AG04450 (cell line): ENCODE data around the gene UBE3C. TPM values are rescaled to one million over a fixed set of nuclear protein-coding genes. Genes with fewer than 3 reads are reported as not detected.

Source experiments
- CTCF ChIA-PET: fragments of 300-600, 350-600 bp; formaldehyde crosslinking; extraction: SDS; loops from one replicate; lab custom pipeline; 2022; ENCODE audit warnings: antibody characterized with exemption, inconsistent platforms; lab: Charles Lee
- POLR2A ChIA-PET: fragments of 350-600 bp; formaldehyde crosslinking; extraction: SDS; loops from one replicate; lab custom pipeline; 2021; ENCODE audit warnings: antibody characterized with exemption, inconsistent platforms; lab: Yijun Ruan, JAX
- DNase-seq: peaks from one replicate; pipeline ENCODE4 v3.0.0-alpha.2; 2011; ENCODE audit warnings: low read depth, low spot score
- H3K27ac ChIP-seq: one replicate; pipeline ENCODE4 v1.5.1; 2012; ENCODE audit warnings: low read depth, low read length, control low read depth
- H3K27me3 ChIP-seq: one replicate; pipeline ENCODE4 v1.6.0; 2012; ENCODE audit warnings: low read length; ENCODE audit not compliant: control insufficient read depth, insufficient read depth
- H3K4me3 ChIP-seq: 2 replicates; pipeline ENCODE4 v1.5.1; 2011; ENCODE audit warnings: mild to moderate bottlenecking, low read depth, low read length, control low read depth
- H3K9me3 ChIP-seq: 2 replicates; pipeline ENCODE4 v1.5.1; 2012; ENCODE audit warnings: low read length; ENCODE audit not compliant: control insufficient read depth, insufficient read depth
- polyA plus RNA-seq: library from polyadenylated mRNA; depleted of rRNA; stranded (reverse); fragments of >200 nt; gene quantifications from 2 replicates; pipeline ENCODE4 v1.2.3, GENCODE V29; 2011
- TF ChIP-seq, protein P1 (sequence below): IDR thresholded peaks from 2 replicates; pipeline ENCODE4 v1.5.1; 2011; ENCODE audit warnings: low read depth, low read length, control low read depth, inconsistent platforms

UBE3C gene
- polyA plus RNA-seq, 1 experiment = 71.2 TPM

DNA sequence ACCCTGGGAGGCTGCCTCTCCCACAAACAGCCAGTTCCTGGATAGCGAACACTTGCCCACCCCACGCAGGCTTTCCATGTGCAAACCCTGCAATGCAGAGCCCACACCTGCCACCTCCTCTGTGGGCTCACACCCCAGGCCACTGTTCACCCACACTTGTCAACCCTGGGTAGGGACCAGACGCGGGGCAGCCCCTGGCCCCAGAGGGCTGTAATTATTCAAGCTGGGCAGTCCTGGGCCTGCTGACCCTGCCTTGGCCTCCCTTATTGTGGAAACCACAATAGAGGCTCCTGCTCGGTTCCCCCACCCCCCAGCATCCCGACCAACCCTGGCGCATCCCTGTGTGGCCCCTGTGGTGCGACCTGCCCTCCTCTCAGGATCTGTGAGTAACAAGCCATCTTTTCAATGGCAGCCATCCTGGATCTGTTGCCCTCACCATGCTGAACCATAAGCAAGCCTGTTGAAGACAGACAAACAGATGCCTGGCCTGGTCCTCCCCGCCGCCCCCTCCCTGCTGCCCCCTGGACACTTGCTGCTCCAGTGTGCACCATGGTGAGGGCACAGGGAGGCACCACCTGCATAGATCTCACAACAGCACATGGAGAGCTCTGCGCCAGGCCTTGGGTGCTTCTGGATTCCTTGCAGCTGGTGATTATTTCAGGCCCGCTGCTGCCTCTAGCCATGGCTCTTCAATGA, 15.8 kb upstream of the UBE3C start:
- Histone ChIP-seq H3K9me3 (peaks cover 3% of the 10 kb centered on the region), H3K27me3 (peaks cover 5% of the 10 kb centered on the region), H3K27ac (no peak overlapping the region), H3K4me3 (no peak overlapping the region)
- TF ChIP-seq, protein P1, sequence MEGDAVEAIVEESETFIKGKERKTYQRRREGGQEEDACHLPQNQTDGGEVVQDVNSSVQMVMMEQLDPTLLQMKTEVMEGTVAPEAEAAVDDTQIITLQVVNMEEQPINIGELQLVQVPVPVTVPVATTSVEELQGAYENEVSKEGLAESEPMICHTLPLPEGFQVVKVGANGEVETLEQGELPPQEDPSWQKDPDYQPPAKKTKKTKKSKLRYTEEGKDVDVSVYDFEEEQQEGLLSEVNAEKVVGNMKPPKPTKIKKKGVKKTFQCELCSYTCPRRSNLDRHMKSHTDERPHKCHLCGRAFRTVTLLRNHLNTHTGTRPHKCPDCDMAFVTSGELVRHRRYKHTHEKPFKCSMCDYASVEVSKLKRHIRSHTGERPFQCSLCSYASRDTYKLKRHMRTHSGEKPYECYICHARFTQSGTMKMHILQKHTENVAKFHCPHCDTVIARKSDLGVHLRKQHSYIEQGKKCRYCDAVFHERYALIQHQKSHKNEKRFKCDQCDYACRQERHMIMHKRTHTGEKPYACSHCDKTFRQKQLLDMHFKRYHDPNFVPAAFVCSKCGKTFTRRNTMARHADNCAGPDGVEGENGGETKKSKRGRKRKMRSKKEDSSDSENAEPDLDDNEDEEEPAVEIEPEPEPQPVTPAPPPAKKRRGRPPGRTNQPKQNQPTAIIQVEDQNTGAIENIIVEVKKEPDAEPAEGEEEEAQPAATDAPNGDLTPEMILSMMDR = no peak
- ChIA-PET POLR2A (interaction anchor here (0.6 kb wide), 1 partner anchor 230 kb away, joined by 4 read pairs; the partner anchor contains the start of gene LMBR1), CTCF (no interaction called here)
- no peak for DNase-seq

DNA sequence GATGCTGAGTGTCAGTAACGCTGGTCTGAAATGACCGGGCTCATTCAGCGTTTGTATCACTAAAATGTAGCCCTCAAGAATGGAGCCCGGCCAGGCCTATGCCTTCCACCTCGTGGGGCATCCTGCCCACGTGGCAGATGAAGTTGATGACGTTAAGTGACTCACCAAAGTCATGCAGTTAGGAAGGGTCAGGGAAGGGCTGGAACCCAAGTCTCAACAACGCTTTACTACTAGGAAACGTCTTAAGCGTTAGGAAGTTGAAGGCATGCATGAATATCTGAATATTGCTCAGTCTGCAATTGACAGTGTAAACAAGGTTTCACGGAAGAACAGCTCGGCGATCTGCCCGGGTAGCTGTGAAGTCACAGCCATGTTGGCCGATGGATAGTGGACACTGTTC, 14.0 kb upstream of the UBE3C start:
- no peak overlapping the region for H3K27ac ChIP-seq
- POLR2A ChIA-PET = interaction anchor here (0.7 kb wide), 1 partner anchor 500 kb away, joined by 3 read pairs; no protein-coding TSS in a partner anchor
- peaks cover 3% of the 10 kb centered on the region; the same call in 1 of the 2 replicates for H3K9me3 ChIP-seq
- no peak for DNase-seq
- TF ChIP-seq, protein P1 = no peak
- peaks cover 5% of the 10 kb centered on the region for H3K27me3 ChIP-seq
- no peak overlapping the region for H3K4me3 ChIP-seq
- CTCF ChIA-PET = interaction anchor here (0.6 to 0.7 kb wide), 3 partner anchors 17 to 1341 kb away, joined by 3 to 5 read pairs (median 3); no protein-coding TSS in a partner anchor

DNA sequence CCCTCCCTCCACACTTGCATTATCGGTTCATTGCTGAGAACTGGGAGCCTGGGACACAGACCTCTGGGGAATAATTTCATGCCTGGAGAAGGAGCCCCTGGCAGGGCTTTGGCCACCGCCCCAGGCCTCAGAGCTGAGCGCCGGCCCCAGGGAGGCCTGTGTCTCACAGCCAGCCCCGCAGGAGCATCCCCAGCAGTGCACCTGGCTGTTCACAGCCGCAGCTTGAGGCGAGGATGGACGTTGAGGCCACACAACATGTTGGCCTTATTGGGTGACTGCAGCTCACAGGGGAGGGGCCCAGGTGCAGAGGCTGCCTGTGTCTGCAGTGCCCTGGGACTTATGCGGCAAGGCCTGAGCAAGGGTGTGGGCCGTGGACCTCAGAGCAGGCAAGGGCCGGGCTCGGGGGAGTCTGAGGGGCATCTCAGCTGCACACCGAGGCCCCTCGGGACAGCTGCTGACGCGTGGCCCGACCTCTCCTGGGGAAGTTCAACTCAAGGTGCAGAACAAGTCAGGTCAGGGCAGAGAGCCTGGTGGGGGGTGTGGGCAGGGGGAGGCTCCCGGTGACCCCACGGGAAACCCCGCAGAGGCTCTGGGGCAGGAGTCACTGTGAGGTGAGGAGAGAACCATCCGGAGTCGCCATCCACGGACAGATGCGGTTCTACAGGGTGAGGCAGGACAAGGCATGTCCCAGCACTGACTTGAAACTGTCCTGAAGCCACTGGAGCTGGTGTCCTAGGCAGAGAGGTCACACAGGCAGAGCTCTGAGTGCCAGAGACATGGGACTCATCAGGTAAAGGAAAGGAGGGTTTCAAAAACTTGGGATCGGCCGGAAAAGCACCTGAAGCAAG, 13.1 kb upstream of the UBE3C start:
- H3K27ac ChIP-seq = no peak overlapping the region
- peaks cover 3% of the 10 kb centered on the region; the same call in 1 of the 2 replicates for H3K9me3 ChIP-seq
- ChIA-PET CTCF (no interaction called here), POLR2A (no interaction called here)
- H3K27me3 ChIP-seq = peaks cover 5% of the 10 kb centered on the region
- no peak for DNase-seq
- TF ChIP-seq, protein P1 = no peak
- no peak overlapping the region for H3K4me3 ChIP-seq

DNA sequence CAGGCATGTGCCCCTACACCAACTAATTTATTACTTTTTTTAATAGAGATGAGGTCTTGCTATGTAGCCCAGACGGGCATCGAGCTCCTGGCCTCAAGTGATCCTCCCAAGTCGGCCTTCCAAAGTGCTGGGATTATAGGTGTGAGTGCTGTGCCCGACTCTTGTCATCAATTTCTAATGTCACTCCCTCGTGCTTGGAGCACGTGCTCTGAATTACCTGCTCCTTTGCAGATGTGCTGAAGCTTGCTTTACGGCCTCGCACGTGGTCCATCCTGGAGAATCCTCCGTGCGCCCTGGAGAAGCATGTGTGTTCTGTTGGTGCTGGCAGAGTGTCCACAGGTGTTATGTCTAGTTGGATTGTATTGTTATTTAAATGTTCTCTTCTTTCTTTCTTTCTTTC, 11.8 kb upstream of the UBE3C start:
- H3K27me3 ChIP-seq = peaks cover 8% of the 10 kb centered on the region
- no peak overlapping the region for H3K4me3 ChIP-seq
- peaks cover 3% of the 10 kb centered on the region; the same call in 1 of the 2 replicates for H3K9me3 ChIP-seq
- H3K27ac ChIP-seq = no peak overlapping the region
- ChIA-PET CTCF (no interaction called here), POLR2A (no interaction called here)
- TF ChIP-seq, protein P1 = no peak
- DNase-seq = no peak
